ENCODE results near the gene ARHGAP24. TPM values are rescaled to one million over a fixed set of nuclear protein-coding genes. Genes with fewer than 3 reads are reported as not detected.

ARHGAP24 gene
- total RNA-seq, 6 experiments from 2014 or later: 4.0 to 7.3 (median 6.1) TPM

DNA sequence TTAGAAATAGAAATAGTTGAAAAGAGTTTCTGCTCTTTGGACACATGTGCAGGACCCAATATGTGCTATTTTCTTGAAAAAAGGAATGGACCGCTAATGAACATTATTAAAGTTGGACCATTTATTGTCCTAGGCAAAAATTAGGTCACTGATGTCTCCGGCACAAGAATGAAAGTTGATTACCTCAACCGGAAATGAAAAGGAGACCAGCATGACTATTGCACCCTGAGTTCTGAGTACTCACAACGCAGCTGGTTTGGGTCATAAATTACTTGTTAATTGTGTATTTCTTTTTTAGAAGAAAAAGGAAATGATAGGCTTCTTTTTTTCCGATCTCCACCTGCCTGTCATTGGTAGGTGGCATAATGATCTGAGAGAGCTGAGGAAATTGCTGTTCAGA is 232.7 kb downstream of the ARHGAP24 start:
- ATAC-seq: peak in 2 of 4 donors; percentile 37 to 40
- Histone ChIP-seq H3K4me1 (no peaks in the 10 kb centered on the region), H3K4me3 (no peak overlapping the region), H3K27me3 (no peaks in the 10 kb centered on the region), H3K36me3 (no peaks in the 10 kb centered on the region), H3K9me3 (no peaks in the 10 kb centered on the region), H3K27ac (no peak overlapping the region)
- DNase-seq: no peak
- WGBS (ENCODE audit: insufficient coverage, low coverage, low lambda C conversion rate, missing lambda C conversion rate): 31% methylated on average over 5 of the region's 5 CpGs
- TF ChIP-seq, protein P1, sequence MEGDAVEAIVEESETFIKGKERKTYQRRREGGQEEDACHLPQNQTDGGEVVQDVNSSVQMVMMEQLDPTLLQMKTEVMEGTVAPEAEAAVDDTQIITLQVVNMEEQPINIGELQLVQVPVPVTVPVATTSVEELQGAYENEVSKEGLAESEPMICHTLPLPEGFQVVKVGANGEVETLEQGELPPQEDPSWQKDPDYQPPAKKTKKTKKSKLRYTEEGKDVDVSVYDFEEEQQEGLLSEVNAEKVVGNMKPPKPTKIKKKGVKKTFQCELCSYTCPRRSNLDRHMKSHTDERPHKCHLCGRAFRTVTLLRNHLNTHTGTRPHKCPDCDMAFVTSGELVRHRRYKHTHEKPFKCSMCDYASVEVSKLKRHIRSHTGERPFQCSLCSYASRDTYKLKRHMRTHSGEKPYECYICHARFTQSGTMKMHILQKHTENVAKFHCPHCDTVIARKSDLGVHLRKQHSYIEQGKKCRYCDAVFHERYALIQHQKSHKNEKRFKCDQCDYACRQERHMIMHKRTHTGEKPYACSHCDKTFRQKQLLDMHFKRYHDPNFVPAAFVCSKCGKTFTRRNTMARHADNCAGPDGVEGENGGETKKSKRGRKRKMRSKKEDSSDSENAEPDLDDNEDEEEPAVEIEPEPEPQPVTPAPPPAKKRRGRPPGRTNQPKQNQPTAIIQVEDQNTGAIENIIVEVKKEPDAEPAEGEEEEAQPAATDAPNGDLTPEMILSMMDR (IDR thresholded peaks at IDR 0.05): no peak
- no peak for TF ChIP-seq POLR2A (IDR thresholded peaks at IDR 0.05)
- intact Hi-C loops (cut with DNase I): no loop called here

DNA sequence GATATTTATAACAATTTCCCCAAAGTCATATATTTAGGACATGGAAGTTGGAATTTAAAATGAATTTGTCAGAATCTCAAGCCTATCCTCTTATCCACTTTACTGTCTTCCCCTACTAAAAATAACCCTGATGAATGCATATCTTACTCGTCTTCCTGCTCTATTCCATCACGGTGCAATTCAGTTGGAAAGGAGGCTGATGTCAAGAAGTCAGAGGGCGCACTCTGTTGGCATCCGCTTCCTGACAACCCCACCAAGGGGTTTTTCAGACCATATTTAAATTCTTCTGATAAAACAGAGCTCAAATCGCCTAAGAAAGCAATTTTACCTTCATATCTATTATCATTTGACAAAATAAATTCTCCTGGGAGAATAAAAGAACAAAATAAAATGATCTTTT is 233.5 kb downstream of the ARHGAP24 start:
- Histone ChIP-seq H3K4me1 (no peaks in the 10 kb centered on the region), H3K4me3 (no peak overlapping the region), H3K9me3 (no peaks in the 10 kb centered on the region), H3K36me3 (no peaks in the 10 kb centered on the region), H3K27me3 (no peaks in the 10 kb centered on the region), H3K27ac (no peak overlapping the region)
- no peak for TF ChIP-seq POLR2A (IDR thresholded peaks at IDR 0.05)
- TF ChIP-seq, protein P1 (IDR thresholded peaks at IDR 0.05): no peak
- DNase-seq (no peak), ATAC-seq (peak; percentile 35 to 48 (median 40))
- intact Hi-C loops (cut with DNase I): no loop called here
- 47% methylated on average over 5 of the region's 5 CpGs for WGBS (ENCODE audit: insufficient coverage, low coverage, low lambda C conversion rate, missing lambda C conversion rate)

DNA sequence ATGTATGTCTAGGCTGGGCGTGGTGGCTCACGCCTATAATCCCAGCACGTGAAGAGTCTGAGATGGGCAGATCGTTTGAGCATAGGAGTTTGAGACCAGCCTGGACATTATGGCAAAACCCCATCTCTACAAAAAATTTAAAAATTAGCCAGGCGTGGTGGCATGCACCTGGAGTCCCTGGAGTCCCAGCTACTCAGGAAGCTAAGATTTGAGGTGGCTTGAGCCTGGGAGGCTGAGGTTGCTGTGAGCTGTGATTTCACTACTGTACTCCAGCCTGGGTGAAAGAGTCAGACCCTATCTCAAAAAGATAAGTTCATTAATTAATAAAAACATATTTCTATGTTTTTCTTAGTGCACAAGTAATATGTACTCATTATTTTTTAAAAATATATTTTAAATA is 238.1 kb downstream of the ARHGAP24 start:
- intact Hi-C loops (cut with DNase I): no loop called here

DNA sequence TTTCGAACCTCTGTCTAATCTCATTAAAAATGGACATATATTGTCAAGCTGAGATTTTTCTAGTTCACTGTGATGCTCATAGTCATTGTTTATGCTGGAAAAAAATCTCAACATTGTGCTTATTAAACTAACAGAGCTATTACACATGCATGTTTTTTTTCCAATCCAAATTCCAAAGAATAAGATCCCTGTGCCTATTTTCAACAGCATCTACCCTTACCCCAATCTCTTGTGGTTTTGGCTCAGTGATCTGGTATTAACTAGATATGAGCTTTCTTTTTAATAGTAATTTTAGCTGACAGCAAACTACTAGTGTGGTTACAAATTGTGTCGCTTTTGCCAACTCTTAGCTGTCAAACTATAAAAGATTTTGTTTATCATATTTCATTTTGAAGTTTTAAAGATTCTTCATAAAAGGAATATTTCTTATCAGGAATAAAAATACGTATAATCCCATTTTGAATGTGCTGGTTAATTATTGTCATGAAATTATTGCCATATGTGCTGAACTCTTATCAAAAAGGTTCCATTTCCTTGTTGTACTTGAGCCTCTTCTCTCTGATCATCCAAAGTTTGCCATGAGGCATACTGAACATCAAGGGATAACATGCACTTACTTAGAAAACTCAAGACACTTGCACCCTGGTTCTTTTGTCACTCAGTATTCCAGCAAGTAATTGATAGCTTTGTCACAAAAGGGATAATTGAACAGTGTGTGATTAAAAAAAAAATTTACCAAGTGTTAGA is 241.2 kb downstream of the ARHGAP24 start:
- intact Hi-C loops (cut with DNase I): no loop called here
- Histone ChIP-seq H3K36me3 (no peaks in the 10 kb centered on the region), H3K4me1 (no peaks in the 10 kb centered on the region), H3K27ac (no peak overlapping the region), H3K27me3 (no peaks in the 10 kb centered on the region), H3K4me3 (no peak overlapping the region), H3K9me3 (no peaks in the 10 kb centered on the region)
- TF ChIP-seq, protein P1 (IDR thresholded peaks at IDR 0.05): no peak
- no peak for TF ChIP-seq POLR2A (IDR thresholded peaks at IDR 0.05)
- DNase-seq: no peak
- ATAC-seq: no peak
- WGBS (ENCODE audit: insufficient coverage, low coverage, low lambda C conversion rate, missing lambda C conversion rate): 40% methylated on average over 3 of the region's 3 CpGs

More for the DNA sequence above, 238.1 kb downstream of the ARHGAP24 start:
- 79% methylated on average over 5 of the region's 5 CpGs for WGBS (ENCODE audit: insufficient coverage, low coverage, low lambda C conversion rate, missing lambda C conversion rate)
- TF ChIP-seq, protein P1 (IDR thresholded peaks at IDR 0.05): no peak
- TF ChIP-seq POLR2A (IDR thresholded peaks at IDR 0.05): no peak
- ATAC-seq (no peak), DNase-seq (no peak)
- Histone ChIP-seq H3K36me3 (no peaks in the 10 kb centered on the region), H3K4me1 (no peaks in the 10 kb centered on the region), H3K27ac (no peak overlapping the region), H3K9me3 (no peaks in the 10 kb centered on the region), H3K4me3 (no peak overlapping the region), H3K27me3 (no peaks in the 10 kb centered on the region)

Measured in right lobe of liver (tissue), 6 donors.